GM21786 (cell line): ENCODE data around the gene QRICH1.

Experiments used
- ATAC-seq: cut with Tn5 transposase; IDR thresholded peaks from one replicate; pipeline ENCODE4 v1.9.1; 2021; ENCODE audit not compliant: unreplicated experiment

QRICH1 gene, protein sequence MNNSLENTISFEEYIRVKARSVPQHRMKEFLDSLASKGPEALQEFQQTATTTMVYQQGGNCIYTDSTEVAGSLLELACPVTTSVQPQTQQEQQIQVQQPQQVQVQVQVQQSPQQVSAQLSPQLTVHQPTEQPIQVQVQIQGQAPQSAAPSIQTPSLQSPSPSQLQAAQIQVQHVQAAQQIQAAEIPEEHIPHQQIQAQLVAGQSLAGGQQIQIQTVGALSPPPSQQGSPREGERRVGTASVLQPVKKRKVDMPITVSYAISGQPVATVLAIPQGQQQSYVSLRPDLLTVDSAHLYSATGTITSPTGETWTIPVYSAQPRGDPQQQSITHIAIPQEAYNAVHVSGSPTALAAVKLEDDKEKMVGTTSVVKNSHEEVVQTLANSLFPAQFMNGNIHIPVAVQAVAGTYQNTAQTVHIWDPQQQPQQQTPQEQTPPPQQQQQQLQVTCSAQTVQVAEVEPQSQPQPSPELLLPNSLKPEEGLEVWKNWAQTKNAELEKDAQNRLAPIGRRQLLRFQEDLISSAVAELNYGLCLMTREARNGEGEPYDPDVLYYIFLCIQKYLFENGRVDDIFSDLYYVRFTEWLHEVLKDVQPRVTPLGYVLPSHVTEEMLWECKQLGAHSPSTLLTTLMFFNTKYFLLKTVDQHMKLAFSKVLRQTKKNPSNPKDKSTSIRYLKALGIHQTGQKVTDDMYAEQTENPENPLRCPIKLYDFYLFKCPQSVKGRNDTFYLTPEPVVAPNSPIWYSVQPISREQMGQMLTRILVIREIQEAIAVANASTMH

DNA sequence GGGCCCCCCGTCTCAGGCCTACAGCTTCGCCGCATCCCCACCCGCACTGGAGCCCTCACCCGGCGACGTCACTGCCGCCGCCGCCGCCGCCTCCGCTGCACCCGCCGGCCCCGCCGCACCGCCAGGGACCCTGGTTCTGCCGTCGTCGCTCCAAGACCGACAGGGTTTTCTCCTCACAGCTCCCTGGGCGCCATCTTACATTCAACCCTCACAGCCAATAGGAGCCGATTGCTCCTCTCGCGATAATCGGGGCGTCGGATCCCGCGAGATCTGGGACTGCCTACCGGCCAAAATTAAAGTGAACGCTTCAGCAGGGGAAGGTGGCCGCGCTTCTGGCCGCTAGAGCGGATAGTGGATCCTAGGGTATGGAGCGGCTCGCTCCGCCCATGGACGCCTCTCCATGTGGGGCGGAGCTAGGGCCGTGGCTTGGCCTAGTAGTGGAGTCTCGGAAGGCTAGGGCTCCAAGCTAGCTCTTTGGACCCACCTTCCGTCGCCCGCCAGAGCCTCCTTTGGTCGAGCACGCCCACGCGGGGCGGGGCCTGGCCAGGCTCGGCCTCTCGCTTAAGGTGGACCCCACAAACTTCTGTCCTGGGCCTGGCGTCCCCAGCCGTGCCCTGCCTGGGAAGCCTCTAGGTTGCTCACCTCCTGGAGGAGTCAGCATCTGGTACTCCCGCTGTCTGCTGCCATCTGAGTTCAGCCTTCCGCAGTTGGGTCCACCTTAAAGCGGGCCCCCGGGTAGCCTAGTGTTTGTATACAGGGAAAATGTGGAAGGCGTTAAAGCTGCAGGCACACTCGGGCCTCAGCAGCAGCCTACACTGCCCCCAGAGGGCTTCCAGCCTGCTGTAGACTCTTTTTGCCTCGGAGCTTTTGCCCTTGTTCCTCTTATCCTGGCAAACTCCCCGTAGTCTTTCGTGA, at the start of gene QRICH1:
Gene QRICH1, minus strand, starts transcription at position 219 of the 915 bp plus-strand sequence. CDS start 17,054 bp downstream, outside the sequence.
- ATAC-seq = peak; percentile 82

- no peak for ATAC-seq
Observed at GRCh38 chr3:49140080-49140479, 46.2 kb upstream of the QRICH1 start.

DNA sequence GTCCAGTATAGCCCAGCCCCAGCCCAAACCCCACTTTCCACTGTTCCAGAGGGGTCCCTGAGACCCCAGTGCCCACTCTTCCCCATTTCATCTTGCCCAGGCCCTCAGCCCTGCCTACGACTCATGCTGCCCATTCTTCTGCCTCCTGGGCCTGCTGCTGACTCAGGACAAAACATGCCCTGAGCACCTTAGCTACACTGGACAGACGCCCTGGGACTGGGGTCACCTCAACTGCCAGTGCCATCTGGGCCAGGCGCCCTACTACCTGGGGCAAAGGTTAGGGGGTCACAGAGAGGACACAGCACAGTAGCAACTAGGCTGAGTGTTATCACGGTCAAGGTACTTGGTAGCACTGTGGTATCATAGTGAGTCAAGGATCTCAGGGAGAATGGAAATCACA, 41.6 kb upstream of the QRICH1 start:
- ATAC-seq = no peak

DNA sequence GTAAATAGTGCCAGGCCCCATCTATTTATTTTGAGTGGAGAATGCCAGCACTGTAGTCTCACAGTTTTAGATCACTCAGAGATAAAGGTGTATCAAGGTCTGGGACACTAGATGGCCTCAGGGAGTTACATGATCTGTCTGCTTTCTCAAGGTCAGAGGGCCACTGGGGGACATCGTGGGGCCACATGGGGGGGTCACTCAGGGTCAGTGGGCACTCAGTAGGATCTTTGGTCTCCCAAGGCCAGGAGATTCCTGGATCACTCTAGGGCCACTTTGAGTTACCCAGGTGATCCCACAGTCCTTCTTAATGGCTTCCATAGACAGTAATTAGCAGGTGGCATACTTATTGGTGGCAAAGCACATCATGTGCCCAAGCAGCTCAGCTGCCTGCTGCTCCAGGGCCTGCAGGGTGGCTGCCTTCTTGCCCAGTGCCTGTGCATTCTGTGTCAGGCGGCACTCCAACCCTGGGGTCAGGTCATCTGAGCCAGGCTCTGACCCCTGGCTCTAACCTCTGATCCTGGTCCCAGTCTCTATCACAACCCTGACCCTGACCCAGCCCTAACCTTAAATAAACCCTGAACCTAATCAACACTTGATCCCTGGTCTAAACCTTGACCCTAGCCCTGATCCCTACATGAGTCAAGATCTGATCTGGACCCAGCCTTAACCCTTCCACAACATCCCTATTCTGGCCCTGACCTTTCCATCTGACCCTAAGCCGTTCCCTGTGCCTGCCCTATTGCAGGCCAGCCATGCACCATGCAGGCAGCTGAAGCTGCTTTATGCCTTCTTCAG, 40.8 kb upstream of the QRICH1 start:
- ATAC-seq = no peak

GRCh38 chr3:49133226-49133951, 39.5 kb upstream of the QRICH1 start:
- ATAC-seq = no peak

GRCh38 chr3:49132437-49133225, 38.8 kb upstream of the QRICH1 start, which contains the start of gene LAMB2:
Gene LAMB2, minus strand, starts transcription at chr3:49133050. Its CDS starts 183 bp downstream, at chr3:49132867.
- no peak for ATAC-seq

DNA sequence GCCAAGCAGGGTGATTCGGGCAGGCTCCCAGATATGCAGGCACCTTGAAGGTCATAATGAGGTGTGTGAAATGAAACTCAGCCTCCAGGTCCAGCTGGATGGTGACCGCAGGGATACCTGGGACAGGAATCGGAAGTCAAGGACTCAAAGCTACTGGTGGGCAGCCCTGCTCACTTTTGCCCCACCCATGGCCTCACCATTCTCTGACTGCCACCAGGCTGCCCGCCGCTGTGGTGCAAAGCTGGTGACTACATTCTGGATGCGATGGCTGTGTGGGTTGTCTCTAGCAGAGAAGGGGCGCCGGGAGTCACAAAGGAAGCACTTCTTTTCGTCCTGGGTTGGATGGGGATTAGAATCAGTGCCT, 38.2 kb upstream of the QRICH1 start:
- ATAC-seq = no peak

GRCh38 chr3:49131576-49131975, 37.7 kb upstream of the QRICH1 start:
- no peak for ATAC-seq

DNA sequence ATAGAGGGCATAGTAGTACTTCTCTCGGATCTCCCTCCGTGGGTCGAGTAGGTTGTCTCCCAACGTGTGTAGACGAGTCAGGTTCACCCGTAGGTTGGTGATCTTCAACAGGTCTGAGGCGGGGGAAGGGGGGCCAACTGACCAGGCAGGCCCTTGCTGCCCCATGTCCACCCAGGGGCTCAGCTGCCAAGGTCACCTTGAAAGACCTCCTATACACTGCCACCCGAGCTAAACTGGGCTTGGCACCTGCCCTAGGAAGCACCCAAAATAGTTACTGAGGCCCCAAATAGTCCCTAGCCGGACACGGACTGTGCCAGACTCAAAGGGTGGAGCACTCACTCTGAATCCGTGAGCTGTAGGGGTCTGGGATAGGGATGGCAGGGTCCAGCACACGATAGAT, 37.2 kb upstream of the QRICH1 start:
- ATAC-seq = no peak

- ATAC-seq = no peak
Observed at GRCh38 chr3:49124991-49125670, 31.3 kb upstream of the QRICH1 start.

DNA sequence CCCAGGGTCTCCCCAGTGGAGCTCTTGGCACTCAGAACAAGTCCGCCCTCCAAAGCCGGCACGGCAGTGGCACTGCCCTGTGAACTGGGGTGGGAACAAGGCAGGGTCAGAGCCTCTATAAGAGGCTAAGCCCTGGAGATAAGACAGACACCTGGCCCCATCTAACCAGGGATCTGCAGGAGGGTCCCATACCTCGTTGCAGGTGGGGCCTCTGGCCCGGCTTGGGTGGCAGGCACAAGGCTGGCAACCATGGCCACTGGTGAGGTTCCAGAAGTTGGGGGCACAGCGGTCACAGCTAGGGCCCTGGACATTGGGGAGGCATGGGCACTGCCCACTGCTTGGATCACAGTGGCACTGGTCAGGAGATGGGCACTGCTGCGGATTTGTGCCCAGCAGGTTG, 30.3 kb upstream of the QRICH1 start:
- ATAC-seq = no peak

DNA sequence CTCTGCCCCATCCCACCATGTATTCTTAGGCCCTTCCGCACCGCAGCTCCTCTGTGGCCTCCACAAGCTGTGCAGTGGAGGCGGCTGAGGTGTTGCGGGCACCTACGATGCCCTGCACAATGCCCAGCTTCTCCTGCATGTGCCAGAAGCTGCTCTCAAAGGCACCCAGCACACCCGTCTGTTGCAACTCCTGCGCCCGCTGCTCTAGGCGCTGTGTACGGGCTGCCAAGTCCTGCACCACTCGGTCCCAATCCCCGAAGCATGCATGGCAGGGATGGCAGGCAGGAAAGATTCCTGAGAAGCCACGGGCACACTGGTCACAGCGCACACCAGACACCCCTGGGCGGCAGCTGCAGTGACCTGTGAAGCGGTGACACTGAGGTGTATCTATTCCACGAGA, 29.8 kb upstream of the QRICH1 start:
- no peak for ATAC-seq

DNA sequence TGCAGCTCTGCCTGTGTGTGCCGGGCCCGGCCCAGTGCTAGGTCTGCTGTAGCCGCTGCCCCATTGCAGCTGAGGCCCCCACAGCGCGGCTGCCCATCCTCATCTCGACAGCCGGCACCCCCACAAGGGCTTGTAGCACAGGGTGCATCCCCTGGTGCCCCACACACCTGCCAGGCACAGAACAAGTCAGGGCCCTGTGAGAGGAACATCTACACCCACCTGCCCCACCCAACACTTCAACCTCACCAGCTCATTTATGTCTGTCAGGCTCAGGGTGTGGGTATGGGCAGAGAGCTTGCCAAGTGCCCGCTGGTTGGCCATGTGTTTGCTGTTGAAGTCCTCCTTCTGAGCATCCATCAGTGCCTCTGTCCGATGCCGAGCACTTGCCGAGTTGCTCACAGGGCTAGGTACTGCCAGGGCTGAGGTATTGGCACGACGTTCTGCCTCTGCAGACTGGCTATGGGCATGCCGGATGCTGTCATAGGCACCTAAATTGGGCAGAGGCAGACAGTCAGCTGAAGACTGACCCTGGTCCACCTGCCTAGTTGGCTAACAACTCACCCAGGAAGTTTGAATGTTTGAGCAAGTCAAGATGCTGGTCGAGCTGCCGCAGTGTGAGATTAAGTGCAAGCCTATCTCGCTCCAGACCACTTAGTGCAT, 29.1 kb upstream of the QRICH1 start:
- no peak for ATAC-seq

DNA sequence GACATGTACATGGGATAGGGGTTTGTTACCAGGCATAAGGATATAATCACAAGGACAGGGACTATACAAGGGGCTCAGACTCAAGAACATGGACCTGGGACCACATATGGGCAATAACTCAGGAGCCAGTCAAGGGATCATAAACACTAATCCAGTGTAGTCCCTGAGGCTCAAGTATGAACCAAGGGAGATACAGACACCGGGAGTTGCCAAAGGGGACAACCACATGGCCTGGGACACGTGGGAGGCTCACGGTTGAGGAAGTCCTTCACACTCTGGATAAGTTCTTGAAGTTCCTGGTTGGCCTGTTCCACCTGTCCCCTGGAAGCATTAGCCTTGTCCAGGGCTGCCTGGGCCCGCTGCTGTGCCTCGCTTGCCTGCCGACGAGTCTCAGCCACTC, 28.6 kb upstream of the QRICH1 start:
- no peak for ATAC-seq

DNA sequence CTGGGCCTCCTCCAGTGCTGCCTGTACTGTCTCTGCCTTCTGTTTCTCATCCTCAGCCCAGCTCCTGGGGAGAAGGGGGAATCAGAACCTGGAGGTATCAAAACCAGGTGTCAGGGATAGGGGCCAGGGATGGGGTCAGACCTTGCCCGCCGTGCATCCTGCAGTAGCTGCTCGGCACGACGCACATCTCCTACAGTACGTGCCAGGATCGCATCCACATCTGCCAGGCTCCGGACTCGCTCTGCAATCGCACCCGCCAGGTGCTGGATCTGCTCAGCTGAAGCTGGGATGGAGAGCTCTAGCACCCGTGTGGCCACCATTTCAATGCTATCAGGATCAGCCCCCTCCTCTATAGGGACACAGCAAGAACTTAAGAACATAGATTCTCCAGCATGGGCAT, 28.2 kb upstream of the QRICH1 start:
- ATAC-seq = no peak

- ATAC-seq = no peak
Observed at GRCh38 chr3:49121132-49121736, 27.4 kb upstream of the QRICH1 start.

GRCh38 chr3:49120438-49121131, 26.7 kb upstream of the QRICH1 start, which contains the start of gene USP19:
Gene USP19, minus strand, starts transcription at chr3:49120823. Its CDS starts 1,678 bp downstream, at chr3:49119145.
- peak; percentile 93 for ATAC-seq
